Fibroblast of lung (primary cell): Measurements from ENCODE around the gene TIGD2. TPM values are rescaled to one million over a fixed set of nuclear protein-coding genes. Genes with fewer than 3 reads are reported as not detected.

ENCODE experiments used
- DNase-seq, 2 donors: peaks; one replicate each; pipeline versions ENCODE4 v3.0.0 to v3.0.0-alpha.2; 2010; ENCODE audit warnings: low read depth in 2 of 2
- H2AFZ ChIP-seq: 2 replicates; pipeline ENCODE4 v1.5.1; 2012; ENCODE audit warnings: low read length, control low read depth, inconsistent platforms
- H3K27ac ChIP-seq: 2 replicates; pipeline ENCODE4 v1.5.1; 2011; ENCODE audit warnings: low read length, control low read depth; ENCODE audit not compliant: insufficient read depth
- H3K27me3 ChIP-seq: 2 replicates; pipeline ENCODE4 v1.5.1; 2011; ENCODE audit warnings: mild to moderate bottlenecking, low read length; ENCODE audit not compliant: control insufficient read depth, insufficient read depth
- H3K36me3 ChIP-seq: 2 replicates; pipeline ENCODE4 v1.5.1; 2011; ENCODE audit warnings: low read length; ENCODE audit not compliant: control insufficient read depth, insufficient read depth
- H3K4me1 ChIP-seq: 2 replicates; pipeline ENCODE4 v1.5.1; 2011; ENCODE audit warnings: low read length; ENCODE audit not compliant: control insufficient read depth, insufficient read depth; ENCODE audit errors: extremely low read depth
- H3K4me2 ChIP-seq: 2 replicates; pipeline ENCODE4 v1.5.1; 2011; ENCODE audit warnings: low read length, control low read depth; ENCODE audit not compliant: insufficient read depth; ENCODE audit errors: extremely low read depth
- H3K4me3 ChIP-seq, 4 experiments: fragments of 200-600 bp in 1 of 4; sonication (generic) in 1 of 4; replicated peaks in 1 of 4; 2 replicates each; pipeline ENCODE4 v1.5.1; 2011 to 2016; ENCODE audit warnings: low read length in 4 of 4, low read depth in 3 of 4, mild to moderate bottlenecking in 3 of 4, control low read depth in 2 of 4, inconsistent platforms in 1 of 4, mixed read lengths in 1 of 4; ENCODE audit not compliant: insufficient read depth in 1 of 4; ENCODE audit errors: control extremely low read depth in 1 of 4
- H3K79me2 ChIP-seq: 2 replicates; pipeline ENCODE4 v1.5.1; 2012; ENCODE audit warnings: mild to moderate bottlenecking, low read length, inconsistent platforms; ENCODE audit not compliant: control insufficient read depth, insufficient read depth
- H3K9ac ChIP-seq: 2 replicates; pipeline ENCODE4 v1.5.1; 2011; ENCODE audit warnings: mild to moderate bottlenecking, low read length, control low read depth; ENCODE audit not compliant: insufficient read depth
- H3K9me3 ChIP-seq: 2 replicates; pipeline ENCODE4 v1.5.1; 2012; ENCODE audit warnings: low read depth, low read length; ENCODE audit not compliant: control insufficient read depth, insufficient read depth
- H4K20me1 ChIP-seq: 2 replicates; pipeline ENCODE4 v1.5.1; 2011; ENCODE audit warnings: low read length; ENCODE audit not compliant: control insufficient read depth, insufficient read depth; ENCODE audit errors: extremely low read depth
- EZH2 ChIP-seq: IDR thresholded peaks from 2 replicates; pipeline ENCODE4 v1.5.1; 2012; ENCODE audit warnings: low read length, control low read depth, mild to moderate bottlenecking; ENCODE audit errors: missing control alignments
- polyA plus RNA-seq, 2 donors: library from polyadenylated mRNA; depleted of rRNA in 1 of 2; stranded (reverse) in 1 of 2; unstranded in 1 of 2; fragments of >200 nt; gene quantifications; 2 replicates each; pipeline ENCODE4 v1.2.1, GENCODE V29; 2011 to 2012; ENCODE audit warnings: missing spikeins in 1 of 2
- total RNA-seq: library from RNA; depleted of rRNA; stranded (reverse); fragments of >200 nt; gene quantifications from 2 replicates; pipeline ENCODE4 v1.2.1, GENCODE V29; 2014
- TF ChIP-seq, protein P1 (sequence below), 2 donors: IDR thresholded peaks in 1 of 2; conservative IDR thresholded peaks in 1 of 2; 1 replicate in 1 of 2; 2 replicates in 1 of 2; pipeline ENCODE4 v1.5.1; 2011 to 2012; ENCODE audit warnings: low read length in 2 of 2, control low read depth in 1 of 2, inconsistent platforms in 1 of 2, low read depth in 1 of 2, mild to moderate bottlenecking in 1 of 2

The TIGD2 gene
- total and polyA plus RNA-seq, 2 donors (not counting 1 experiment from before 2014, with no cell fraction given), result 6.1 to 11.7 TPM

- TF ChIP-seq EZH2, result no peak
- TF ChIP-seq, protein P1, sequence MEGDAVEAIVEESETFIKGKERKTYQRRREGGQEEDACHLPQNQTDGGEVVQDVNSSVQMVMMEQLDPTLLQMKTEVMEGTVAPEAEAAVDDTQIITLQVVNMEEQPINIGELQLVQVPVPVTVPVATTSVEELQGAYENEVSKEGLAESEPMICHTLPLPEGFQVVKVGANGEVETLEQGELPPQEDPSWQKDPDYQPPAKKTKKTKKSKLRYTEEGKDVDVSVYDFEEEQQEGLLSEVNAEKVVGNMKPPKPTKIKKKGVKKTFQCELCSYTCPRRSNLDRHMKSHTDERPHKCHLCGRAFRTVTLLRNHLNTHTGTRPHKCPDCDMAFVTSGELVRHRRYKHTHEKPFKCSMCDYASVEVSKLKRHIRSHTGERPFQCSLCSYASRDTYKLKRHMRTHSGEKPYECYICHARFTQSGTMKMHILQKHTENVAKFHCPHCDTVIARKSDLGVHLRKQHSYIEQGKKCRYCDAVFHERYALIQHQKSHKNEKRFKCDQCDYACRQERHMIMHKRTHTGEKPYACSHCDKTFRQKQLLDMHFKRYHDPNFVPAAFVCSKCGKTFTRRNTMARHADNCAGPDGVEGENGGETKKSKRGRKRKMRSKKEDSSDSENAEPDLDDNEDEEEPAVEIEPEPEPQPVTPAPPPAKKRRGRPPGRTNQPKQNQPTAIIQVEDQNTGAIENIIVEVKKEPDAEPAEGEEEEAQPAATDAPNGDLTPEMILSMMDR (conservative IDR thresholded peaks at IDR 0.05 in 1 of 2, IDR thresholded peaks at IDR 0.05 in 1 of 2; ENCODE audit: low read depth in 1 of 2, low read length in 2 of 2), result no peak
- H2AFZ ChIP-seq, result no peak overlapping the region
- no peak overlapping the region for H3K9ac ChIP-seq
- no peaks in the 10 kb centered on the region for H3K36me3 ChIP-seq
- no peaks in the 10 kb centered on the region for H3K79me2 ChIP-seq
- H3K4me2 ChIP-seq, result no peak overlapping the region
- no peak overlapping the region for H3K27ac ChIP-seq
- H3K4me1 ChIP-seq, result no peaks in the 10 kb centered on the region
- H4K20me1 ChIP-seq, result no peaks in the 10 kb centered on the region
- no peak for DNase-seq
- H3K27me3 ChIP-seq, result peaks cover 4% of the 10 kb centered on the region
- no peak overlapping the region for H3K4me3 ChIP-seq
- H3K9me3 ChIP-seq, result no peaks in the 10 kb centered on the region
Measured at GRCh38 chr4:89101256-89102161, 9.8 kb upstream of the TIGD2 start.

DNA sequence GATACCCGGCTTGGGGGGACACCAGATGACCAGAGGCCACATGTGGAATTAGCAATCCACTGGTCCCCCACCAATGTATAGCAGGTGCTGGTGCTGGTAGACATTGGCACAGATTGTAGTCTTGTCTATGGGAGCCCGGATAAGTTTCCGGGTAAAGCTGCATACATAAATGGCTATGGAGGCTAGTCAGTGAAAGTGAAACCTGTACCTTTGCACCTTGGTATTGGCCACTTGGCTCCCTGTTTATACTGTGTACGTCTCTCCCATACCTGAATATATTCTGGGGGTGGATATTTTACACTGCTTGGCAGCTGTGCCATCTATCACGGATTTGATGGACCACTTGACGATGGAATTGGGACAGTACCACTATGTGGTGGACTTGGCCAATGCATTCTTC lies 5.6 kb upstream of the TIGD2 start:
- DNase-seq, result no peak
- Histone ChIP-seq H3K4me3 (no peak overlapping the region), H4K20me1 (no peaks in the 10 kb centered on the region), H3K9ac (no peak overlapping the region), H3K4me1 (no peaks in the 10 kb centered on the region), H3K27me3 (peaks cover 22% of the 10 kb centered on the region), H3K79me2 (no peaks in the 10 kb centered on the region), H3K36me3 (no peaks in the 10 kb centered on the region), H3K9me3 (no peaks in the 10 kb centered on the region), H3K27ac (no peak overlapping the region), H2AFZ (no peak overlapping the region), H3K4me2 (no peak overlapping the region)
- no peak for TF ChIP-seq EZH2
- TF ChIP-seq, protein P1 (conservative IDR thresholded peaks at IDR 0.05 in 1 of 2, IDR thresholded peaks at IDR 0.05 in 1 of 2; ENCODE audit: low read depth in 1 of 2, low read length in 2 of 2), result no peak

GRCh38 chr4:89108091-89108490 lies 3.2 kb upstream of the TIGD2 start:
- Histone ChIP-seq H3K27me3 (peaks cover 22% of the 10 kb centered on the region), H3K27ac (no peak overlapping the region), H3K9me3 (no peaks in the 10 kb centered on the region), H3K4me3 (no peak overlapping the region), H3K4me1 (peaks cover 2% of the 10 kb centered on the region), H3K9ac (no peak overlapping the region), H4K20me1 (no peaks in the 10 kb centered on the region), H3K79me2 (no peaks in the 10 kb centered on the region), H3K4me2 (no peak overlapping the region), H3K36me3 (no peaks in the 10 kb centered on the region), H2AFZ (no peak overlapping the region)
- no peak for TF ChIP-seq EZH2
- TF ChIP-seq, protein P1 (conservative IDR thresholded peaks at IDR 0.05 in 1 of 2, IDR thresholded peaks at IDR 0.05 in 1 of 2; ENCODE audit: low read depth in 1 of 2, low read length in 2 of 2), result no peak
- DNase-seq, result no peak
